Retinal pigment epithelial cell (primary cell): Measurements from ENCODE around the gene DENND5A.

Experiments
- DNase-seq: peaks from one replicate; pipeline ENCODE4 v3.0.0-alpha.2; 2010; ENCODE audit warnings: low read depth
- H3K4me3 ChIP-seq: 2 replicates; pipeline ENCODE4 v1.5.1; 2011; ENCODE audit warnings: mild to moderate bottlenecking, low read length, control low read depth, moderate library complexity
- CTCF ChIP-seq: conservative IDR thresholded peaks from 2 replicates; pipeline ENCODE4 v1.5.1; 2011; ENCODE audit warnings: low read depth, low read length, control low read depth, inconsistent platforms

DENND5A gene

GRCh38 chr11:9130297-9130696, 134.9 kb downstream of the DENND5A start:
- no peak for DNase-seq
- TF ChIP-seq CTCF: no peak
- H3K4me3 ChIP-seq: no peak overlapping the region

GRCh38 chr11:9126636-9127035, 138.5 kb downstream of the DENND5A start:
- no peak overlapping the region for H3K4me3 ChIP-seq
- no peak for TF ChIP-seq CTCF
- no peak for DNase-seq

GRCh38 chr11:9125185-9125886, 139.8 kb downstream of the DENND5A start:
- no peak for DNase-seq
- H3K4me3 ChIP-seq: no peak overlapping the region
- no peak for TF ChIP-seq CTCF

GRCh38 chr11:9123595-9124304, 141.4 kb downstream of the DENND5A start:
- H3K4me3 ChIP-seq: no peak overlapping the region
- no peak for DNase-seq
- TF ChIP-seq CTCF: no peak

GRCh38 chr11:9121469-9121796, 143.7 kb downstream of the DENND5A start:
- no peak for DNase-seq
- H3K4me3 ChIP-seq: no peak overlapping the region
- no peak for TF ChIP-seq CTCF

- H3K4me3 ChIP-seq: no peak overlapping the region
- TF ChIP-seq CTCF: peak; percentile 41
- no peak for DNase-seq
These were observed 144.3 kb downstream of the DENND5A start for GRCh38 chr11:9120664-9121468.
